Right lobe of liver (tissue), 6 donors: Measurements from ENCODE around the gene ANKRD13D. TPM values are rescaled to one million over a fixed set of nuclear protein-coding genes. Genes with fewer than 3 reads are reported as not detected.

Source experiments
- ATAC-seq, 4 donors: fragments of 200-7000 bp; cut with Tn5 transposase; one replicate each; pipeline ENCODE4 v1.9.1; 2020; ENCODE audit warnings: mild to moderate bottlenecking in 4 of 4, moderate library complexity in 4 of 4
- DNase-seq, 3 donors: peaks; one replicate each; pipeline ENCODE4 v3.0.0-alpha.2; 2020
- H3K27ac ChIP-seq, 3 donors: fragments of 200-600 bp; one replicate each; pipeline ENCODE4 v1.8.0; 2022
- H3K27me3 ChIP-seq, 2 donors: fragments of 200-600 bp; one replicate each; pipeline ENCODE4 v1.8.0; 2022
- H3K36me3 ChIP-seq, 4 donors: fragments of 200-600 bp; sonication (generic) in 1 of 4; one replicate each; pipeline versions ENCODE4 v1.5.1 to v1.8.0; 2017 to 2022; ENCODE audit warnings: control low read depth in 1 of 4
- H3K4me1 ChIP-seq, 4 donors: fragments of 200-600 bp; sonication (generic) in 1 of 4; one replicate each; pipeline versions ENCODE4 v1.5.1 to v1.8.0; 2017 to 2022; ENCODE audit warnings: control low read depth in 1 of 4
- H3K4me3 ChIP-seq, 3 donors: fragments of 200-600 bp; one replicate each; pipeline ENCODE4 v1.8.0; 2022
- H3K9me3 ChIP-seq, 4 donors: fragments of 200-600 bp; sonication (generic) in 1 of 4; one replicate each; pipeline versions ENCODE4 v1.5.1 to v1.8.0; 2017 to 2022; ENCODE audit warnings: control low read depth in 1 of 4
- CTCF ChIP-seq, 4 donors: fragments of 200-600 bp in 3 of 4; fragments of 450-650 bp in 1 of 4; IDR thresholded peaks; one replicate each; pipeline versions ENCODE4 v1.5.1 to v1.8.0; 2016 to 2022; ENCODE audit warnings: antibody characterized with exemption in 4 of 4, mild to moderate bottlenecking in 2 of 4
- POLR2A ChIP-seq: fragments of 450-650 bp; IDR thresholded peaks from one replicate; pipeline ENCODE4 v1.6.1; 2017; ENCODE audit warnings: antibody characterized with exemption, mild to moderate bottlenecking
- WGBS: methylation state at CpG from one replicate; pipeline ENCODE4 v1.1.6; 2018; ENCODE audit warnings: low coverage, low lambda C conversion rate; ENCODE audit not compliant: insufficient coverage; ENCODE audit errors: missing lambda C conversion rate; 5-methylcytosine and 5-hydroxymethylcytosine counted together
- intact Hi-C, 2 donors: fragments of 100-400 bp; cut with DNase I; formaldehyde crosslinking; loops; one replicate each; pipeline versions ENCODE4 v1.11.2 to v1.14.1; 2022
- total RNA-seq, 6 experiments: library from RNA; depleted of rRNA in 2 of 6; stranded (reverse); fragments of >200 nt in 2 of 6; fragmentation: NEBNext Ultra II Directional in 3 of 6; extraction: Animal tissue kit (Norgen Biotek cat#: 25700) in 3 of 6; gene quantifications; one replicate each; pipeline versions ENCODE4 v1.1.0 to v1.2.4, GENCODE V29; 2016 to 2023
- donor health status: DM: no; HTN: yes; CAD: no.
- donor health status: DM: no; HTN: no; CAD: no.
- donor health status: DM: no; HTN: no; CAD: no.
- donor health status: DM: no; HTN: yes; CAD: no.
- donor health status: DM: no; HTN: yes; CAD: no.

Gene ANKRD13D
- total RNA-seq, 6 experiments from 2014 or later, result 7.7 to 14.1 (median 10.4) TPM

GRCh38 chr11:67270256-67271204 is 18.6 kb upstream of the ANKRD13D start:
- ATAC-seq (peak; percentile 2 to 6 (median 6)), DNase-seq (peak in 2 of 3 donors; percentile 56 to 70)
- no peaks in the 10 kb centered on the region for H3K27me3 ChIP-seq
- 36% methylated on average over 16 of the region's 28 CpGs for WGBS
- no peaks in the 10 kb centered on the region for H3K36me3 ChIP-seq
- peak overlapping the region; percentile 13 to 31 (median 15) for H3K4me3 ChIP-seq
- H3K9me3 ChIP-seq, result no peaks in the 10 kb centered on the region
- peak overlapping the region; percentile 30 to 90 (median 30) for H3K27ac ChIP-seq
- intact Hi-C loops, result loop anchor here in 1 of 2 donors (5.0 to 10.0 kb wide), 2 partner anchors 37 to 114 kb away; no protein-coding TSS in a partner anchor
- TF ChIP-seq POLR2A (peak; percentile 1), CTCF (IDR thresholded peaks at IDR 0.05) (no peak)
- H3K4me1 ChIP-seq, result peaks cover 0 to 48% (median 14%) of the 10 kb centered on the region in 4 donors

GRCh38 chr11:67271205-67271540 is 17.9 kb upstream of the ANKRD13D start:
- peak overlapping the region in 1 of 3 donors; percentile 90 for H3K27ac ChIP-seq
- no peaks in the 10 kb centered on the region for H3K27me3 ChIP-seq
- 42% methylated on average over 4 of the region's 5 CpGs for whole genome bisulfite sequencing
- intact Hi-C loops, result loop anchor here in 1 of 2 donors (5.0 to 10.0 kb wide), 2 partner anchors 36 to 114 kb away; no protein-coding TSS in a partner anchor
- peak overlapping the region in 1 of 3 donors; percentile 31 for H3K4me3 ChIP-seq
- ATAC-seq, result no peak
- peaks cover 0 to 48% (median 12%) of the 10 kb centered on the region in 4 donors for H3K4me1 ChIP-seq
- TF ChIP-seq CTCF (IDR thresholded peaks at IDR 0.05), result no peak
- TF ChIP-seq POLR2A, result no peak
- H3K36me3 ChIP-seq, result no peaks in the 10 kb centered on the region
- no peak for DNase-seq
- no peaks in the 10 kb centered on the region for H3K9me3 ChIP-seq

GRCh38 chr11:67271541-67272284 is 17.4 kb upstream of the ANKRD13D start:
- intact Hi-C loops, result loop anchor here in 1 of 2 donors (5.0 to 10.0 kb wide), 2 partner anchors 36 to 113 kb away; no protein-coding TSS in a partner anchor
- TF ChIP-seq POLR2A, result no peak
- TF ChIP-seq CTCF (IDR thresholded peaks at IDR 0.05), result no peak
- 85% methylated on average over 2 of the region's 19 CpGs for WGBS

More at GRCh38 chr11:67271541-67272284, 17.4 kb upstream of the ANKRD13D start:
- no peaks in the 10 kb centered on the region for H3K36me3 ChIP-seq
- peak overlapping the region in 1 of 3 donors; percentile 62 for H3K27ac ChIP-seq
- DNase-seq (peak; percentile 30 to 58 (median 43)), ATAC-seq (no peak)
- H3K4me3 ChIP-seq, result no peak overlapping the region
- no peaks in the 10 kb centered on the region for H3K27me3 ChIP-seq
- no peaks in the 10 kb centered on the region for H3K9me3 ChIP-seq
- H3K4me1 ChIP-seq, result peaks cover 0 to 54% (median 12%) of the 10 kb centered on the region in 4 donors
